HEK293 (cell line): Measurements from ENCODE around the gene AP3B1.

ENCODE experiments used
- BCL11A ChIP-seq: fragments of 450-650 bp; formaldehyde crosslinking; IDR thresholded peaks from 2 replicates; pipeline ENCODE4 v1.5.1; 2016; ENCODE audit warnings: low read depth, missing biosample characterization, missing genetic modification characterization
- GLI2 ChIP-seq: fragments of 450-650 bp; formaldehyde crosslinking; IDR thresholded peaks from 2 replicates; pipeline ENCODE4; 2017; ENCODE audit warnings: missing biosample characterization, missing genetic modification characterization, low read depth, borderline replicate concordance
- KLF10 ChIP-seq: fragments of 450-650 bp; IDR thresholded peaks from 2 replicates; pipeline ENCODE4 v1.5.1; 2018; ENCODE audit warnings: missing biosample characterization, mild to moderate bottlenecking, missing genetic modification characterization
- KLF9 ChIP-seq: fragments of 450-650 bp; formaldehyde crosslinking; IDR thresholded peaks from 2 replicates; pipeline ENCODE4 v1.5.1; 2016; ENCODE audit warnings: missing biosample characterization, missing genetic modification characterization, low read depth
- OVOL3 ChIP-seq: fragments of 450-650 bp; formaldehyde crosslinking; IDR thresholded peaks from 2 replicates; pipeline ENCODE4 v1.5.1; 2016; ENCODE audit warnings: missing biosample characterization, missing genetic modification characterization
- RBAK ChIP-seq: fragments of 450-650 bp; formaldehyde crosslinking; IDR thresholded peaks from 2 replicates; pipeline ENCODE4 v1.5.1; 2016; ENCODE audit warnings: missing biosample characterization, missing genetic modification characterization
- SETDB1 ChIP-seq: IDR thresholded peaks from one replicate; pipeline ENCODE4 v1.6.1; 2017; ENCODE audit warnings: mild to moderate bottlenecking, low read length, moderate library complexity, mixed read lengths; ENCODE audit not compliant: insufficient read length
- TRIM28 ChIP-seq: IDR thresholded peaks from 2 replicates; pipeline ENCODE4 v1.6.1; 2011; ENCODE audit warnings: low read length, control low read depth, borderline replicate concordance
- ZNF121 ChIP-seq: fragments of 450-650 bp; formaldehyde crosslinking; IDR thresholded peaks from 2 replicates; pipeline ENCODE4 v1.5.1; 2016; ENCODE audit warnings: missing biosample characterization, missing genetic modification characterization
- ZNF184 ChIP-seq: fragments of 450-650 bp; IDR thresholded peaks from 2 replicates; pipeline ENCODE4 v1.5.1; 2018; ENCODE audit warnings: missing biosample characterization, mild to moderate bottlenecking, missing genetic modification characterization
- ZNF214 ChIP-seq: fragments of 450-650 bp; formaldehyde crosslinking; IDR thresholded peaks from 2 replicates; pipeline ENCODE4 v1.5.1; 2017; ENCODE audit warnings: missing biosample characterization, mild to moderate bottlenecking, missing genetic modification characterization, borderline replicate concordance
- ZNF23 ChIP-seq: fragments of 450-650 bp; formaldehyde crosslinking; IDR thresholded peaks from 2 replicates; pipeline ENCODE4 v1.5.1; 2016; ENCODE audit warnings: missing biosample characterization, missing genetic modification characterization, borderline replicate concordance
- ZNF239 ChIP-seq: fragments of 450-650 bp; formaldehyde crosslinking; IDR thresholded peaks from 2 replicates; pipeline ENCODE4 v1.5.1; 2016; ENCODE audit warnings: missing biosample characterization, missing genetic modification characterization
- ZNF24 ChIP-seq: fragments of 450-650 bp; formaldehyde crosslinking; IDR thresholded peaks from 2 replicates; pipeline ENCODE4 v1.5.1; 2016; ENCODE audit warnings: missing biosample characterization, missing genetic modification characterization
- ZNF366 ChIP-seq: fragments of 450-650 bp; formaldehyde crosslinking; conservative IDR thresholded peaks from 2 replicates; pipeline ENCODE4 v1.5.1; 2016; ENCODE audit warnings: missing biosample characterization, missing genetic modification characterization
- ZNF510 ChIP-seq: fragments of 450-650 bp; formaldehyde crosslinking; IDR thresholded peaks from 2 replicates; pipeline ENCODE4 v1.5.1; 2018; ENCODE audit warnings: mild to moderate bottlenecking, missing genetic modification characterization, missing biosample characterization; ENCODE audit not compliant: insufficient replicate concordance
- ZNF529 ChIP-seq: fragments of 450-650 bp; formaldehyde crosslinking; IDR thresholded peaks from 2 replicates; pipeline ENCODE4 v1.5.1; 2017; ENCODE audit warnings: missing genetic modification characterization, missing biosample characterization; ENCODE audit not compliant: insufficient replicate concordance
- ZNF530 ChIP-seq: fragments of 450-650 bp; formaldehyde crosslinking; IDR thresholded peaks from 2 replicates; pipeline ENCODE4 v1.5.1; 2016; ENCODE audit warnings: low read depth, missing biosample characterization, missing genetic modification characterization
- ZNF544 ChIP-seq: fragments of 450-650 bp; formaldehyde crosslinking; IDR thresholded peaks from 2 replicates; pipeline ENCODE4 v1.5.0; 2017; ENCODE audit warnings: missing biosample characterization, missing genetic modification characterization
- ZNF585B ChIP-seq: fragments of 450-650 bp; formaldehyde crosslinking; IDR thresholded peaks from 2 replicates; pipeline ENCODE4 v1.5.1; 2016; ENCODE audit warnings: missing biosample characterization, missing genetic modification characterization
- ZNF747 ChIP-seq: fragments of 450-650 bp; formaldehyde crosslinking; IDR thresholded peaks from 2 replicates; pipeline ENCODE4 v1.5.1; 2016; ENCODE audit warnings: missing biosample characterization, missing genetic modification characterization
- ZNF843 ChIP-seq: fragments of 450-650 bp; formaldehyde crosslinking; IDR thresholded peaks from 2 replicates; pipeline ENCODE4 v1.5.1; 2016; ENCODE audit warnings: missing biosample characterization, missing genetic modification characterization
- ZSCAN16 ChIP-seq: fragments of 450-650 bp; formaldehyde crosslinking; IDR thresholded peaks from 2 replicates; pipeline ENCODE4 v1.5.1; 2016; ENCODE audit warnings: missing biosample characterization, missing genetic modification characterization
- ZSCAN23 ChIP-seq: fragments of 450-650 bp; formaldehyde crosslinking; IDR thresholded peaks from 2 replicates; pipeline ENCODE4 v1.5.1; 2016; ENCODE audit warnings: missing biosample characterization, missing genetic modification characterization
- TF ChIP-seq, protein P1 (sequence below): fragments of 450-650 bp; formaldehyde crosslinking; IDR thresholded peaks from 2 replicates; pipeline ENCODE4 v1.5.1; 2016; ENCODE audit warnings: missing biosample characterization, missing genetic modification characterization
- TF ChIP-seq, protein P2 (sequence below): fragments of 450-650 bp; formaldehyde crosslinking; IDR thresholded peaks from 2 replicates; pipeline ENCODE4 v1.5.1; 2016; ENCODE audit warnings: missing biosample characterization, missing genetic modification characterization
- TF ChIP-seq, protein P3 (sequence below): fragments of 450-650 bp; formaldehyde crosslinking; IDR thresholded peaks from 2 replicates; pipeline ENCODE4 v1.5.1; 2016; ENCODE audit warnings: missing biosample characterization, missing genetic modification characterization
- TF ChIP-seq, protein P4 (sequence below): fragments of 450-650 bp; formaldehyde crosslinking; IDR thresholded peaks from 2 replicates; pipeline ENCODE4 v1.5.1; 2017; ENCODE audit warnings: missing biosample characterization, missing genetic modification characterization
- TF ChIP-seq, protein P5 (sequence below): fragments of 450-650 bp; formaldehyde crosslinking; IDR thresholded peaks from 2 replicates; pipeline ENCODE4 v1.5.1; 2016; ENCODE audit warnings: missing biosample characterization, missing genetic modification characterization
- TF ChIP-seq, protein P6 (sequence below): fragments of 450-650 bp; formaldehyde crosslinking; IDR thresholded peaks from 2 replicates; pipeline ENCODE4; 2016; ENCODE audit warnings: missing biosample characterization, missing genetic modification characterization

AP3B1 gene

DNA sequence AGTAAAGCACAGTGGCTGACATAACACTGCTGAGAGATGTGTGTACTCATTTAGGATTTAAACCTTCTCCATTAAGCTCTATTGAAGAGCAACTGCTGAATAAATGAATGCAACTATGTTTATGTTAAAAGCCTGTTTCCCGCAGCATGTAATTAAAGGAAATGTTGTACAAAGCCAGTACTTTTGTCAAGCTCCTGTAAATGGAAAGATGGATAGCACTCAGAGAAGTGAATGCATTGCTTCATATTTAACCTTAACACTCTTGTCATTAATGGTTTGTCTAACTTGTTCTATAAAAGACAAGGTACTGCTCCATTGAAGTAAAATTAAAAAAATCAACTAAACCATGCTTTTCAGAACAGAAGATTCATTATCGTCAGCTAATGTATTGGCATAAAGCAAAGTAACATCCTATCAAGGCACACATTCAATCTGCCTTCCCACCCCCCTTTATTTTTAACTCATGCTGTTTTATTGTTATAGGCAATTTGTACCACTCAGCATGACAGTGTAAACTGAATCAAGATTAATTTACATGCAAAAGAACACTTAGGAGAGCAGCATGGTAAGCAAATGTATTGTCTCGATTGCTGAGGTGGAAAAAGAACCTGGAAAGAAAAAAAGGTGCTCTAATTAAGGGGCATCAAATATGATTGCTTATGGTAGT is 277.5 kb downstream of the AP3B1 start (continued):
- TF ChIP-seq, protein P1, sequence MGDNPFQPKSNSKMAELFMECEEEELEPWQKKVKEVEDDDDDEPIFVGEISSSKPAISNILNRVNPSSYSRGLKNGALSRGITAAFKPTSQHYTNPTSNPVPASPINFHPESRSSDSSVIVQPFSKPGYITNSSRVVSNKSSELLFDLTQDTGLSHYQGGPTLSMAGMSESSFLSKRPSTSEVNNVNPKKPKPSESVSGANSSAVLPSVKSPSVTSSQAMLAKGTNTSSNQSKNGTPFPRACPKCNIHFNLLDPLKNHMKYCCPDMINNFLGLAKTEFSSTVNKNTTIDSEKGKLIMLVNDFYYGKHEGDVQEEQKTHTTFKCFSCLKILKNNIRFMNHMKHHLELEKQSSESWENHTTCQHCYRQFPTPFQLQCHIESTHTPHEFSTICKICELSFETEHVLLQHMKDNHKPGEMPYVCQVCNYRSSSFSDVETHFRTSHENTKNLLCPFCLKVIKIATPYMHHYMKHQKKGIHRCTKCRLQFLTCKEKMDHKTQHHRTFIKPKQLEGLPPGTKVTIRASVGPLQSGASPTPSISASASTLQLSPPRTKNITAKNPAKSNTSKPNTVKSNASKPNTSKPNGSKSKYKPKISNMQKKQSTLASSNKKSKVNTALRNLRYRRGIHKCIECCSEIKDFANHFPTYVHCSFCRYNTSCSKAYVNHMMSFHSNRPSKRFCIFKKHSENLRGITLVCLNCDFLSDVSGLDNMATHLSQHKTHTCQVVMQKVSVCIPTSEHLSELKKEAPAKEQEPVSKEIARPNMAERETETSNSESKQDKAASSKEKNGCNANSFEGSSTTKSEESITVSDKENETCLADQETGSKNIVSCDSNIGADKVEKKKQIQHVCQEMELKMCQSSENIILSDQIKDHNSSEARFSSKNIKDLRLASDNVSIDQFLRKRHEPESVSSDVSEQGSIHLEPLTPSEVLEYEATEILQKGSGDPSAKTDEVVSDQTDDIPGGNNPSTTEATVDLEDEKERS (tag by site-specific recombination), result no peak
- TF ChIP-seq GLI2 (tag by site-specific recombination), result peak; percentile 82
- TF ChIP-seq ZNF121 (tag by site-specific recombination), result peak; percentile 37; the same call in 1 of the 2 replicates
- no peak for TF ChIP-seq ZSCAN23 (tag by site-specific recombination)
- TF ChIP-seq ZNF214, result no peak
- TF ChIP-seq ZNF510 (tag by site-specific recombination), result no peak
- TF ChIP-seq, protein P2, sequence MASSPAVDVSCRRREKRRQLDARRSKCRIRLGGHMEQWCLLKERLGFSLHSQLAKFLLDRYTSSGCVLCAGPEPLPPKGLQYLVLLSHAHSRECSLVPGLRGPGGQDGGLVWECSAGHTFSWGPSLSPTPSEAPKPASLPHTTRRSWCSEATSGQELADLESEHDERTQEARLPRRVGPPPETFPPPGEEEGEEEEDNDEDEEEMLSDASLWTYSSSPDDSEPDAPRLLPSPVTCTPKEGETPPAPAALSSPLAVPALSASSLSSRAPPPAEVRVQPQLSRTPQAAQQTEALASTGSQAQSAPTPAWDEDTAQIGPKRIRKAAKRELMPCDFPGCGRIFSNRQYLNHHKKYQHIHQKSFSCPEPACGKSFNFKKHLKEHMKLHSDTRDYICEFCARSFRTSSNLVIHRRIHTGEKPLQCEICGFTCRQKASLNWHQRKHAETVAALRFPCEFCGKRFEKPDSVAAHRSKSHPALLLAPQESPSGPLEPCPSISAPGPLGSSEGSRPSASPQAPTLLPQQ (tag by site-specific recombination), result no peak
- TF ChIP-seq ZNF23, result no peak
- peak; percentile 89 for TF ChIP-seq ZNF24 (tag by site-specific recombination)
- TF ChIP-seq ZNF747 (tag by site-specific recombination), result no peak
- 0 out of 2 replicates have a peak, but pooled peaks have one; percentile 14 for TF ChIP-seq TRIM28
- TF ChIP-seq ZNF184 (tag by site-specific recombination), result no peak
- TF ChIP-seq ZNF585B (tag by site-specific recombination), result no peak
- TF ChIP-seq ZNF530 (tag by site-specific recombination), result no peak
- no peak for TF ChIP-seq ZNF366
- TF ChIP-seq ZNF529, result no peak
- TF ChIP-seq KLF10, result no peak; the same call in 1 of the 2 replicates
- no peak for TF ChIP-seq OVOL3
- TF ChIP-seq BCL11A, result no peak
- TF ChIP-seq RBAK, result no peak
- TF ChIP-seq, protein P3, sequence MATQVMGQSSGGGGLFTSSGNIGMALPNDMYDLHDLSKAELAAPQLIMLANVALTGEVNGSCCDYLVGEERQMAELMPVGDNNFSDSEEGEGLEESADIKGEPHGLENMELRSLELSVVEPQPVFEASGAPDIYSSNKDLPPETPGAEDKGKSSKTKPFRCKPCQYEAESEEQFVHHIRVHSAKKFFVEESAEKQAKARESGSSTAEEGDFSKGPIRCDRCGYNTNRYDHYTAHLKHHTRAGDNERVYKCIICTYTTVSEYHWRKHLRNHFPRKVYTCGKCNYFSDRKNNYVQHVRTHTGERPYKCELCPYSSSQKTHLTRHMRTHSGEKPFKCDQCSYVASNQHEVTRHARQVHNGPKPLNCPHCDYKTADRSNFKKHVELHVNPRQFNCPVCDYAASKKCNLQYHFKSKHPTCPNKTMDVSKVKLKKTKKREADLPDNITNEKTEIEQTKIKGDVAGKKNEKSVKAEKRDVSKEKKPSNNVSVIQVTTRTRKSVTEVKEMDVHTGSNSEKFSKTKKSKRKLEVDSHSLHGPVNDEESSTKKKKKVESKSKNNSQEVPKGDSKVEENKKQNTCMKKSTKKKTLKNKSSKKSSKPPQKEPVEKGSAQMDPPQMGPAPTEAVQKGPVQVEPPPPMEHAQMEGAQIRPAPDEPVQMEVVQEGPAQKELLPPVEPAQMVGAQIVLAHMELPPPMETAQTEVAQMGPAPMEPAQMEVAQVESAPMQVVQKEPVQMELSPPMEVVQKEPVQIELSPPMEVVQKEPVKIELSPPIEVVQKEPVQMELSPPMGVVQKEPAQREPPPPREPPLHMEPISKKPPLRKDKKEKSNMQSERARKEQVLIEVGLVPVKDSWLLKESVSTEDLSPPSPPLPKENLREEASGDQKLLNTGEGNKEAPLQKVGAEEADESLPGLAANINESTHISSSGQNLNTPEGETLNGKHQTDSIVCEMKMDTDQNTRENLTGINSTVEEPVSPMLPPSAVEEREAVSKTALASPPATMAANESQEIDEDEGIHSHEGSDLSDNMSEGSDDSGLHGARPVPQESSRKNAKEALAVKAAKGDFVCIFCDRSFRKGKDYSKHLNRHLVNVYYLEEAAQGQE (tag by site-specific recombination), result 0 out of 2 replicates have a peak, but pooled peaks have one; percentile 26
- no peak for TF ChIP-seq ZNF544 (tag by site-specific recombination)
- peak; percentile 93 for TF ChIP-seq ZNF843 (tag by site-specific recombination)
- TF ChIP-seq, protein P4, sequence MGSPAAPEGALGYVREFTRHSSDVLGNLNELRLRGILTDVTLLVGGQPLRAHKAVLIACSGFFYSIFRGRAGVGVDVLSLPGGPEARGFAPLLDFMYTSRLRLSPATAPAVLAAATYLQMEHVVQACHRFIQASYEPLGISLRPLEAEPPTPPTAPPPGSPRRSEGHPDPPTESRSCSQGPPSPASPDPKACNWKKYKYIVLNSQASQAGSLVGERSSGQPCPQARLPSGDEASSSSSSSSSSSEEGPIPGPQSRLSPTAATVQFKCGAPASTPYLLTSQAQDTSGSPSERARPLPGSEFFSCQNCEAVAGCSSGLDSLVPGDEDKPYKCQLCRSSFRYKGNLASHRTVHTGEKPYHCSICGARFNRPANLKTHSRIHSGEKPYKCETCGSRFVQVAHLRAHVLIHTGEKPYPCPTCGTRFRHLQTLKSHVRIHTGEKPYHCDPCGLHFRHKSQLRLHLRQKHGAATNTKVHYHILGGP (tag by site-specific recombination), result peak; percentile 92
- TF ChIP-seq, protein P5, sequence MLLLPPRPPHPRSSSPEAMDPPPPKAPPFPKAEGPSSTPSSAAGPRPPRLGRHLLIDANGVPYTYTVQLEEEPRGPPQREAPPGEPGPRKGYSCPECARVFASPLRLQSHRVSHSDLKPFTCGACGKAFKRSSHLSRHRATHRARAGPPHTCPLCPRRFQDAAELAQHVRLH, result 0 out of 2 replicates have a peak, but pooled peaks have one; percentile 27
- no peak for TF ChIP-seq SETDB1
- TF ChIP-seq, protein P6, sequence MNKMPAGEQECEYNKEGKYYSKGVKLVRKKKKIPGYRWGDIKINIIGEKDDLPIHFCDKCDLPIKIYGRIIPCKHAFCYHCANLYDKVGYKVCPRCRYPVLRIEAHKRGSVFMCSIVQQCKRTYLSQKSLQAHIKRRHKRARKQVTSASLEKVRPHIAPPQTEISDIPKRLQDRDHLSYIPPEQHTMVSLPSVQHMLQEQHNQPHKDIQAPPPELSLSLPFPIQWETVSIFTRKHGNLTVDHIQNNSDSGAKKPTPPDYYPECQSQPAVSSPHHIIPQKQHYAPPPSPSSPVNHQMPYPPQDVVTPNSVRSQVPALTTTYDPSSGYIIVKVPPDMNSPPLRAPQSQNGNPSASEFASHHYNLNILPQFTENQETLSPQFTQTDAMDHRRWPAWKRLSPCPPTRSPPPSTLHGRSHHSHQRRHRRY (tag by site-specific recombination), result no peak
- TF ChIP-seq ZNF239 (tag by site-specific recombination), result no peak
- no peak for TF ChIP-seq ZSCAN16 (tag by site-specific recombination)
- TF ChIP-seq KLF9 (tag by site-specific recombination), result no peak
